Body of pancreas (tissue), 4 donors: ENCODE measurements around the gene FAM20B.

Source experiments
- CTCF ChIP-seq, 7 experiments: fragments of 450-650 bp in 4 of 7; fragments of 200-600 bp in 3 of 7; sonication (generic) in 3 of 7; IDR thresholded peaks; one replicate each; pipeline ENCODE4 v1.5.1; 2016 to 2019; ENCODE audit warnings: antibody characterized with exemption in 7 of 7
- POLR2A ChIP-seq, 3 donors: fragments of 450-650 bp; IDR thresholded peaks; one replicate each; pipeline ENCODE4 v1.6.1; 2016; ENCODE audit warnings: antibody characterized with exemption in 3 of 3, mild to moderate bottlenecking in 2 of 3

GRCh38 chr1:179047636-179047997 lies 21.9 kb downstream of the FAM20B start:
- no peak for TF ChIP-seq CTCF (IDR thresholded peaks at IDR 0.05)
- TF ChIP-seq POLR2A (IDR thresholded peaks at IDR 0.05): no peak
